Caco-2 (cell line): ENCODE data around the gene SLC1A7. TPM values are rescaled to one million over a fixed set of nuclear protein-coding genes. Genes with fewer than 3 reads are reported as not detected.

Experiments
- BruUV-seq: library from RNA; stranded (reverse); fragments of 400-500 nt; replicated peaks from 2 replicates; lab custom pipeline; 2021; lab: Mats Ljungman, UMichigan
- CTCF ChIA-PET: fragments of 300-600 bp; sonication (Branson Sonifier 250); formaldehyde crosslinking; loops from one replicate; lab custom pipeline; 2022; ENCODE audit warnings: antibody characterized with exemption; lab: Charles Lee
- POLR2A ChIA-PET: fragments of 300-600 bp; sonication (Branson Sonifier 250); formaldehyde crosslinking; loops from one replicate; lab custom pipeline; 2022; ENCODE audit warnings: antibody characterized with exemption; lab: Charles Lee
- DNase-seq, 2 experiments: peaks; one replicate each; pipeline versions ENCODE4 v3.0.0 to v3.0.0-alpha.2; 2020 to 2022
- H3K27me3 ChIP-seq: replicated peaks from 2 replicates; pipeline ENCODE4 v1.6.0; 2011; ENCODE audit warnings: low read length; ENCODE audit not compliant: control insufficient read depth, insufficient read depth
- H3K36me3 ChIP-seq: 2 replicates; pipeline ENCODE4 v1.5.1; 2011; ENCODE audit warnings: low read length; ENCODE audit not compliant: control insufficient read depth, insufficient read depth
- H3K4me1 ChIP-seq: fragments of 250-450 bp; sonication (Bioruptor Pico); 2 replicates; pipeline ENCODE4 v1.5.1; 2020; ENCODE audit warnings: mild to moderate bottlenecking
- H3K4me3 ChIP-seq: 2 replicates; pipeline ENCODE4 v1.5.1; 2011; ENCODE audit warnings: low read depth, mild to moderate bottlenecking, control low read depth, low read length
- H3K9me3 ChIP-seq: fragments of 250-450 bp; sonication (Bioruptor Pico); 2 replicates; pipeline ENCODE4 v1.5.1; 2020; ENCODE audit warnings: mild to moderate bottlenecking, moderate library complexity
- H3K27ac Mint-ChIP-seq: one replicate; pipeline ENCODE4 v1.8.0; 2022; ENCODE audit warnings: mixed read lengths; ENCODE audit not compliant: unreplicated experiment
- H3K27me3 Mint-ChIP-seq: one replicate; pipeline ENCODE4 v1.8.0; 2022; ENCODE audit warnings: mixed read lengths; ENCODE audit not compliant: insufficient read depth, unreplicated experiment
- H3K36me3 Mint-ChIP-seq: one replicate; pipeline ENCODE4 v1.8.0; 2022; ENCODE audit warnings: mild to moderate bottlenecking, mixed read lengths; ENCODE audit not compliant: insufficient read depth, unreplicated experiment
- H3K4me1 Mint-ChIP-seq: one replicate; pipeline ENCODE4 v1.8.0; 2022; ENCODE audit warnings: low read depth, mixed read lengths; ENCODE audit not compliant: unreplicated experiment
- H3K4me3 Mint-ChIP-seq: one replicate; pipeline ENCODE4 v1.8.0; 2022; ENCODE audit warnings: mild to moderate bottlenecking, moderate library complexity, mixed read lengths; ENCODE audit not compliant: unreplicated experiment
- H3K9me3 Mint-ChIP-seq: one replicate; pipeline ENCODE4 v1.8.0; 2022; ENCODE audit warnings: mixed read lengths; ENCODE audit not compliant: unreplicated experiment
- CTCF ChIP-seq, 2 experiments: fragments of 200-600 bp in 1 of 2; IDR thresholded peaks; 1 replicate in 1 of 2; 2 replicates in 1 of 2; pipeline versions ENCODE4 v1.5.1 to v1.8.0; 2011 to 2022; ENCODE audit warnings: antibody characterized with exemption in 1 of 2, control low read depth in 1 of 2, inconsistent platforms in 1 of 2, low read depth in 1 of 2, low read length in 1 of 2, mild to moderate bottlenecking in 1 of 2, moderate library complexity in 1 of 2; ENCODE audit not compliant: insufficient read depth in 1 of 2, severe bottlenecking in 1 of 2, unreplicated experiment in 1 of 2
- intact Hi-C: fragments of 100-400 bp; cut with micrococcal nuclease; formaldehyde crosslinking; loops from one replicate; pipeline ENCODE4 v1.10.0; 2022; ENCODE audit not compliant: unreplicated experiment
- total RNA-seq: library from RNA; stranded (reverse); gene quantifications from 2 replicates; pipeline ENCODE4 v1.2.3, GENCODE V29; 2022

SLC1A7 gene
- total RNA-seq, 1 experiment from 2014 or later: not detected

- H3K36me3 Mint-ChIP-seq: peaks cover 5% of the 10 kb centered on the region
- BruUV-seq: no TSS peak
- no peaks in the 10 kb centered on the region for H3K36me3 ChIP-seq
- peaks cover 6% of the 10 kb centered on the region for H3K4me1 Mint-ChIP-seq
- POLR2A ChIA-PET: no interaction called here
- no peaks in the 10 kb centered on the region for H3K27me3 ChIP-seq
- no peak overlapping the region for H3K4me3 ChIP-seq
- no peak for DNase-seq
- H3K9me3 ChIP-seq: peaks cover 3% of the 10 kb centered on the region
- no peak overlapping the region for H3K27ac Mint-ChIP-seq
- H3K27me3 Mint-ChIP-seq: no peaks in the 10 kb centered on the region
- no peaks in the 10 kb centered on the region for H3K9me3 Mint-ChIP-seq
- intact Hi-C loops: no loop called here
- CTCF ChIA-PET: no interaction called here
- H3K4me3 Mint-ChIP-seq: no peak overlapping the region
- no peak for TF ChIP-seq CTCF (IDR thresholded peaks at IDR 0.05; ENCODE audit: insufficient read depth in 1 of 2, low read depth in 1 of 2, low read length in 1 of 2, severe bottlenecking in 1 of 2, unreplicated experiment in 1 of 2)
- H3K4me1 ChIP-seq: peaks cover 13% of the 10 kb centered on the region
Observed at GRCh38 chr1:53094533-53094919, 47.9 kb downstream of the SLC1A7 start.

DNA sequence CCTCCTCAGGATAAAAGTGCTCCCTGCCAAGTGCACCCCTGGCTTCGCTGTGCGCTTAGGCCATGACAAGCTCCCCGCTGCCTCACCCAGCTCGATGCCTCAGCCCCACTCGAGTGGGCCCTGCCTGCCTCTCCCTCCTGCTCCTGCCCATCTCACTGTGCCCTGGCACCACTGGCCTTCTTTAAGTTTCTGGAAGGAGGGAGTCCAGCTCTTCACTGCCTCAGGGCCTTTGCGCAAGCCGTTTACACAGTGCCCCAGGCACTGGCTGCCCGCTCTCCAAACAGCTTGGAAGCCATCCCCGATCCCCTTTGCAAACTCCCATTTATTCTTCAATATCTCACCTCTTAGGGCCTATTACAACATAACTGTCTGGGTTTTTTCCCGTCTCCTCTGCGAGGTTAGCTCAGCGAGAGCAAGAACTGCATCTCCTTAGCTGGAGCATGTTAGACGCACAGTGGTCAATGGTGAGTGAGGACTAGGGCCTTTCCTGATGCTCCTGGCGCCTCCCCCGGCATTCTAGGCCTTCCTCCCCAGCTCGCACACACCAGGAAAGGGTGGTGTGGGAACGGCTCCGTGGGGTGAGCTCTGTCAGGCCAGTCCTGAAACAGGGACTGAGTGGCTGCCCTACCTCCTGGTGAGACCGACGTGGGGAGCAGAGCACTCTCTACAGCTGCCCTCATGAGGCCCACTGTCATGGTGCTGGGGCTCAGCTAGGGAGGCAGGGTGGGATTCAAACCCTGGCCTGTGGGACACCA, 48.5 kb downstream of the SLC1A7 start:
- H3K36me3 ChIP-seq: no peaks in the 10 kb centered on the region
- Mint-ChIP-seq H3K4me1 (peaks cover 6% of the 10 kb centered on the region), H3K4me3 (no peak overlapping the region), H3K9me3 (no peaks in the 10 kb centered on the region), H3K36me3 (peaks cover 5% of the 10 kb centered on the region), H3K27me3 (no peaks in the 10 kb centered on the region), H3K27ac (peak overlapping the region; percentile 48)
- H3K27me3 ChIP-seq: no peaks in the 10 kb centered on the region
- DNase-seq: no peak
- H3K9me3 ChIP-seq: peaks cover 3% of the 10 kb centered on the region
- ChIA-PET CTCF (no interaction called here), POLR2A (interaction anchor here (0.6 kb wide), 1 partner anchor 135 kb away, joined by 3 read pairs; no protein-coding TSS in a partner anchor)
- intact Hi-C loops: no loop called here
- TF ChIP-seq CTCF (IDR thresholded peaks at IDR 0.05; ENCODE audit: insufficient read depth in 1 of 2, low read depth in 1 of 2, low read length in 1 of 2, severe bottlenecking in 1 of 2, unreplicated experiment in 1 of 2): no peak
- no TSS peak for BruUV-seq
- peaks cover 18% of the 10 kb centered on the region for H3K4me1 ChIP-seq
- H3K4me3 ChIP-seq: no peak overlapping the region

- Histone ChIP-seq H3K9me3 (peaks cover 3% of the 10 kb centered on the region), H3K4me3 (no peak overlapping the region), H3K36me3 (no peaks in the 10 kb centered on the region), H3K27me3 (no peaks in the 10 kb centered on the region), H3K4me1 (peaks cover 20% of the 10 kb centered on the region)
- Mint-ChIP-seq H3K4me1 (peaks cover 6% of the 10 kb centered on the region), H3K4me3 (no peak overlapping the region), H3K27me3 (no peaks in the 10 kb centered on the region), H3K36me3 (peaks cover 5% of the 10 kb centered on the region), H3K27ac (peak overlapping the region; percentile 48), H3K9me3 (no peaks in the 10 kb centered on the region)
- TF ChIP-seq CTCF (IDR thresholded peaks at IDR 0.05; ENCODE audit: insufficient read depth in 1 of 2, low read depth in 1 of 2, low read length in 1 of 2, severe bottlenecking in 1 of 2, unreplicated experiment in 1 of 2): no peak
- BruUV-seq: no TSS peak
- intact Hi-C loops: no loop called here
- POLR2A ChIA-PET: interaction anchor here (0.6 kb wide), 1 partner anchor 136 kb away, joined by 3 read pairs; no protein-coding TSS in a partner anchor
- CTCF ChIA-PET: no interaction called here
- no peak for DNase-seq
Observed at GRCh38 chr1:53093451-53093754, 49.0 kb downstream of the SLC1A7 start.
